ENCODE data around the gene PTPRA.

- no peak for TF ChIP-seq CTCF (IDR thresholded peaks at IDR 0.05)
- TF ChIP-seq POLR2A (IDR thresholded peaks at IDR 0.05) = no peak
Measured at GRCh38 chr20:2849529-2849928, 23.8 kb upstream of the PTPRA start.
